IPS DF 19.7 (cell line): ENCODE results near the gene GIMAP6.
"Not testable (repeated sequence)": the region's sequence is repeated elsewhere in the genome, so short reads cannot be mapped to it uniquely, and the experiment has no call there.

ENCODE experiments used
- DNase-seq: peaks from one replicate; pipeline ENCODE4 v3.0.0-alpha.2; 2013; ENCODE audit warnings: low read depth, low spot score

GIMAP6 gene

DNA sequence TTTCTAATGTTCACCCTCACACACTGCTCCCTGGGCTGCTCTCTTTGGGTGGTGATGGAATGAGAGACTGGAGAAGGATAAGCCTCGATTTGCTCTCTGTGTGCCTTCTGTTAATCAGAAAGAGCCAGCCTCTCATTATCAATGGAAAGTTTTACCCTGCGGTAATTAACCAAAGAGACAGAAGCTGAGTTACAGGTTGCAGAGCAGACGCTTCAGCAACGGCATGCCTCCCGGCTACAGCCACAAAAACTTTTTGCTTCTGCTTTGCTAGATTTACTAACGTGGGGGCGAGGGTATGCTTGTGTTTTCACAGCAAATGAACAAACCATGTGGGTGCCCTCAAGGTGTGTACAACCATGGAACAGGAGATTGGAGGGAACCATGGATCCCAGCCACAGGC lies 47.0 kb downstream of the GIMAP6 start:
- no peak for DNase-seq

DNA sequence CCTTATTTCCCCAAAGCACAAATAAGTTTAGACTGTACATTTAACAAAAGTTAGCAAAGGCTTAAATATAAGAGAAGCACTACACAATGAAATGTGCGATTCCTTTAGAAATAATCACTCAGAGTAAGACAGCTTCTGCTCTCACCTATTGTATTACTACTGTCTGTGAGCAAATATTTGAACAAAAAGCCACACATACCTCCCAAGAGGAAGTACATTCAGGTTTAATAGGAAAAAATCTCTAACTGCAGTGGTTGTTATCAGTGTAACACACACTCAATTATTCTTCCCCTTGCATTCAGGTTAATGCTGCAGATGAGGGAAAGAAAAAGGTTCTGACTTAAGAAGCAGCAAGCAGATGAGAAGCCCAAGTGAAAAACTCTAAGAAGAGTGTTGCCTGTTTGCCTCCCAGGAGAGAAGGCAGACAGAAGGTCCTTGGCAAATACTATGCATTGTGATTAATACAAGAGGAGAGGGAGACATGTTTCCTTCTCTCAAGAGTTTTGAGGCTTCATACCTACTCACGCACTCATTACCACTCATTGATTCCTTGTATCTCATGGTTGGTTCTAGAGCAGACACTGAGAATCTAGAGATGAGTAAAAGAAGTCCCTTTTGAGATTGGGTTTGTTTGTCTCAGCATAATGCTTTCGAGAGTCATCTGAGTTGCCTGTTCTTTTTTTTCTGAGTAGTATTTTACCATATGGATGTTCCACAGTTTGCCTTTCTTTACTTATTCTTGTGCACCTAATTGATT lies 51.4 kb downstream of the GIMAP6 start:
- no peak for DNase-seq

DNA sequence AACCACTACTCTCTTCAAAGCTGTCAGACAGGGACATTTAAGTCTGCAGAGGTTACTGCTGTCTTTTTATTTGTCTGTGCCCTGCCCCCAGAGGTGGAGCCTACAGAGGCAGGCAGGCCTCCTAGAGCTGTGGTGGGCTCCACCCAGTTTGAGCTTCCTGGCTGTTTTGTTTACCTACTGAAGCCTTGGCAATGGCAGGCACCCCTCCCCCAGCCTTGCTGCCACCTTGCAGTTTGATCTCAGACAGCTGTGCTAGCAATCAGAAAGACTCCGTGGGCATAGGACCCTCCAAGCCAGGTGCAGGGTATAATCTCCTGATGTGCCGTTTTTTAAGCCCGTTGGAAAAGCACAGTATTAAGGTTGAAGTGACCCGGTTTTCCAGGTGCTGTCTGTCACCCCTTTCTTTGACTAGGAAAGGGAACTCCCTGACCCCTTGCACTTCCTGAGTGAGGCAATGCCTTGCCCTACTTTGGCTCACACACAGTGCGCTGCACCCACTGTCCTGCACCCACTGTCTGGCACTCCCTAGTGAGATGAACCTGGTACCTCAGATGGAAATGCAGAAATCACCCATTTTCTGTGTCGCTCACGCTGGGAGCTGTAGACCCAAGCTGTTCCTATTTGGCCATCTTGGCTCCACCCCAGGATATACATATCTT lies 52.1 kb downstream of the GIMAP6 start:
- not testable (repeated sequence) for DNase-seq
